HL-60 (cell line): ENCODE data around the gene AFAP1.

Experiments
- GABPA ChIP-seq: IDR thresholded peaks from 2 replicates; pipeline ENCODE4 v1.6.1; 2012; ENCODE audit warnings: low read depth
- TF ChIP-seq, protein P1 (sequence below): IDR thresholded peaks from one replicate; pipeline ENCODE4 v1.5.1; 2011; ENCODE audit warnings: low read length, control low read depth, inconsistent platforms; ENCODE audit not compliant: insufficient read depth
- TF ChIP-seq, protein P2 (sequence below): IDR thresholded peaks from 2 replicates; pipeline ENCODE4 v1.6.1; 2012; ENCODE audit warnings: low read depth; ENCODE audit not compliant: insufficient replicate concordance

DNA sequence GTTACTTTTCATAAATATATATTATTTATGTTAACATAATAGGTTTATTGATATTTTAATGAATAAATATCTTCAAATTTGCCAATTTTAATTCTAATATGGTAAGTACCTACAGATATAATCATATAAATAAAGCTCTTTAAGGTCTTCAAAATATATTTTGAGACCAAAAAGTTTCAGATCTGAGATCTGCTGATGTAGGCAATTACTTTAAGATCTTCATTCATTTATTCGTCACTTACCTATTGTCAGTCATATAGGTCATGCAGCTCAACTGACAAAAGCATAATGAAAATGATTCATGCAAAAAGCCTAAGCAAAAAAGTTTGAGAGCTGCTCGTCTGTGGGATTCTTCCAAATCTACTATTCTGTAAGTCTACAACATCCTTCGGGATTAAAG is 64.8 kb downstream of the AFAP1 start:
- TF ChIP-seq, protein P1, sequence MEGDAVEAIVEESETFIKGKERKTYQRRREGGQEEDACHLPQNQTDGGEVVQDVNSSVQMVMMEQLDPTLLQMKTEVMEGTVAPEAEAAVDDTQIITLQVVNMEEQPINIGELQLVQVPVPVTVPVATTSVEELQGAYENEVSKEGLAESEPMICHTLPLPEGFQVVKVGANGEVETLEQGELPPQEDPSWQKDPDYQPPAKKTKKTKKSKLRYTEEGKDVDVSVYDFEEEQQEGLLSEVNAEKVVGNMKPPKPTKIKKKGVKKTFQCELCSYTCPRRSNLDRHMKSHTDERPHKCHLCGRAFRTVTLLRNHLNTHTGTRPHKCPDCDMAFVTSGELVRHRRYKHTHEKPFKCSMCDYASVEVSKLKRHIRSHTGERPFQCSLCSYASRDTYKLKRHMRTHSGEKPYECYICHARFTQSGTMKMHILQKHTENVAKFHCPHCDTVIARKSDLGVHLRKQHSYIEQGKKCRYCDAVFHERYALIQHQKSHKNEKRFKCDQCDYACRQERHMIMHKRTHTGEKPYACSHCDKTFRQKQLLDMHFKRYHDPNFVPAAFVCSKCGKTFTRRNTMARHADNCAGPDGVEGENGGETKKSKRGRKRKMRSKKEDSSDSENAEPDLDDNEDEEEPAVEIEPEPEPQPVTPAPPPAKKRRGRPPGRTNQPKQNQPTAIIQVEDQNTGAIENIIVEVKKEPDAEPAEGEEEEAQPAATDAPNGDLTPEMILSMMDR, result no peak
- TF ChIP-seq, protein P2, sequence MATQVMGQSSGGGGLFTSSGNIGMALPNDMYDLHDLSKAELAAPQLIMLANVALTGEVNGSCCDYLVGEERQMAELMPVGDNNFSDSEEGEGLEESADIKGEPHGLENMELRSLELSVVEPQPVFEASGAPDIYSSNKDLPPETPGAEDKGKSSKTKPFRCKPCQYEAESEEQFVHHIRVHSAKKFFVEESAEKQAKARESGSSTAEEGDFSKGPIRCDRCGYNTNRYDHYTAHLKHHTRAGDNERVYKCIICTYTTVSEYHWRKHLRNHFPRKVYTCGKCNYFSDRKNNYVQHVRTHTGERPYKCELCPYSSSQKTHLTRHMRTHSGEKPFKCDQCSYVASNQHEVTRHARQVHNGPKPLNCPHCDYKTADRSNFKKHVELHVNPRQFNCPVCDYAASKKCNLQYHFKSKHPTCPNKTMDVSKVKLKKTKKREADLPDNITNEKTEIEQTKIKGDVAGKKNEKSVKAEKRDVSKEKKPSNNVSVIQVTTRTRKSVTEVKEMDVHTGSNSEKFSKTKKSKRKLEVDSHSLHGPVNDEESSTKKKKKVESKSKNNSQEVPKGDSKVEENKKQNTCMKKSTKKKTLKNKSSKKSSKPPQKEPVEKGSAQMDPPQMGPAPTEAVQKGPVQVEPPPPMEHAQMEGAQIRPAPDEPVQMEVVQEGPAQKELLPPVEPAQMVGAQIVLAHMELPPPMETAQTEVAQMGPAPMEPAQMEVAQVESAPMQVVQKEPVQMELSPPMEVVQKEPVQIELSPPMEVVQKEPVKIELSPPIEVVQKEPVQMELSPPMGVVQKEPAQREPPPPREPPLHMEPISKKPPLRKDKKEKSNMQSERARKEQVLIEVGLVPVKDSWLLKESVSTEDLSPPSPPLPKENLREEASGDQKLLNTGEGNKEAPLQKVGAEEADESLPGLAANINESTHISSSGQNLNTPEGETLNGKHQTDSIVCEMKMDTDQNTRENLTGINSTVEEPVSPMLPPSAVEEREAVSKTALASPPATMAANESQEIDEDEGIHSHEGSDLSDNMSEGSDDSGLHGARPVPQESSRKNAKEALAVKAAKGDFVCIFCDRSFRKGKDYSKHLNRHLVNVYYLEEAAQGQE, result no peak
- no peak for TF ChIP-seq GABPA
